A673 (cell line): ENCODE measurements around the gene BMF.

ENCODE experiments used
- CTCF ChIP-seq: fragments of 300-800, 200-600 bp; sonication (generic); conservative IDR thresholded peaks from 2 replicates; pipeline ENCODE4 v1.5.1; 2017; ENCODE audit warnings: low read depth, mild to moderate bottlenecking, antibody characterized with exemption, low read length, moderate library complexity, mixed read lengths
- EZH2 ChIP-seq: fragments of 200-600 bp; sonication (generic); IDR thresholded peaks from 2 replicates; pipeline ENCODE4 v1.6.1; 2017; ENCODE audit warnings: borderline replicate concordance, low read depth, mild to moderate bottlenecking, mixed read lengths, antibody characterized with exemption, low read length; ENCODE audit not compliant: poor library complexity, severe bottlenecking

GRCh38 chr15:40114218-40114617, 5.5 kb upstream of the BMF start:
- TF ChIP-seq CTCF (no peak), EZH2 (no peak)
